NCI-H526 (cell line): ENCODE data around the gene PHLDB1.

Source experiments
- DNase-seq, 2 experiments: peaks; one replicate each; lab custom pipeline; 2025; lab: John Stamatoyannopoulos, UW

Gene PHLDB1

DNA sequence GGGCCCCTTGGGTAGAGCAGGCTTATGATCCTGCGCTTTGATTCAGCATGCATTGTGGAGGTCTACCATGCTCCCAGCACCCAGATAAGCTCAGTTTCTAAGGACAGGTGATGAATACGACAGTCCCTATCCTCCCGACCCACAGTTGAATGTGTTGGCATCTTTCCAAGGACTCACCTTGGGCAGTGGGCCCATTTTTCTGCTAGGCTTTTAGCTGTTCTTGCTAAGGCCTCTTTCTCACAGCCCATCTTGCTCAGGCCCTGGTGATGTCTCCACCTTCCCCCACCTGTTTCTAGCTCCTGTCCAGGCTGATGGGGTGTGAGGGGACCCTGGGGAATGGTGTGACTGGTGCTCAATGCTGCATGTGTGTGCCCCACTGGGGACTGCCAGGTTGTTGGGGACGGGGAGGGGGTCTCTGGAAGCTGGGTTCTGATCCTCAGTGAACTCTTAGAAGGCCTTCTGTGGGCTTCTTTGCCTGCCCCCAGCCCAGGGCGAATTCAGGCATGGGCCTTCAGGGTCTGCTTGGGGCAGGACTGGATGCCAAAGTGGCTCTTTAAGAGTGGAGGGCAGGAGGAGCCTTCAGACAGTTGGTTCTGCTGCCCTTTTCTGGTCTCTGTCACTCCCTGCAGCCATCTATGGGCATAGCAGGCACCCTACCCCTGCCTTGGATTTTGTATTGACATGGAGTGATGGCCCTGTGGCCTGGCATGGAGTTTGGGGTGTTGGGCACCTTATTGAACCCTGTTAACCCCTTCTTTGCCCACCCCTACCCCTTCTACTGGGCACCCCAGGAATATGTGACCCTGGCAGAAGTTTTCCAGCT lies 33.1 kb downstream of the PHLDB1 start:
- peak in 1 of 2 experiments; percentile 52 for DNase-seq

DNA sequence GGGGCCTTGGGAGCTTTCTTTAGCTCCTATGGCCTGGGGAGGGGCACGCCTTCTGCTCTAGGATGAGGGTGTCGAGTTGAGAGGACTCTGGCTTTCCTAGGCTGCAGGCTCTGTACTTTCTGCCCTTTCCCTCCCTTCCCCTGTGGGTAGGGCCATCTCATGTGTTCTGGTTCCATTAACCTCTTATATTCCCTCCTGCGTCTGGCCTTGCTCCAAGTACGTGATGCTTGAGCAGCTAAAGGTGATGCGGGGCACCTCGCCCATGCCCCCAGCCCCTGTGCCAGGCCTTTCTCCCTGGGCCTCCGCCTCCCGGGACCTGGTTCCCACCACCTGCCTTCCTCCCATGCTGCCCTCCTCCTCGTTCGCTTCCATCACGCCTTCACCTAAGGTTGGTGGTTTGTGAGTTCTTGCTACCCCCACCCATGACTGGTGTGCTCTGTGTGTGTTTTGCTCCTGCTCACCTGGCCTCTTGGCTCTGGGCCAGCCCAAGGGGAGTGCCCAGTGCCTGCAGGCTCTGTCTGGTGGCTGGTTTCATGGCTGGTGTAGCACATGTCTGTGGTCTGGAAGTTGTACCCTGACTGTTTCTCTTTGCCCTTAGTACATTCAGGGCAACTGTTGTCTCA lies 34.1 kb downstream of the PHLDB1 start:
- peak; percentile 81 to 94 for DNase-seq

DNA sequence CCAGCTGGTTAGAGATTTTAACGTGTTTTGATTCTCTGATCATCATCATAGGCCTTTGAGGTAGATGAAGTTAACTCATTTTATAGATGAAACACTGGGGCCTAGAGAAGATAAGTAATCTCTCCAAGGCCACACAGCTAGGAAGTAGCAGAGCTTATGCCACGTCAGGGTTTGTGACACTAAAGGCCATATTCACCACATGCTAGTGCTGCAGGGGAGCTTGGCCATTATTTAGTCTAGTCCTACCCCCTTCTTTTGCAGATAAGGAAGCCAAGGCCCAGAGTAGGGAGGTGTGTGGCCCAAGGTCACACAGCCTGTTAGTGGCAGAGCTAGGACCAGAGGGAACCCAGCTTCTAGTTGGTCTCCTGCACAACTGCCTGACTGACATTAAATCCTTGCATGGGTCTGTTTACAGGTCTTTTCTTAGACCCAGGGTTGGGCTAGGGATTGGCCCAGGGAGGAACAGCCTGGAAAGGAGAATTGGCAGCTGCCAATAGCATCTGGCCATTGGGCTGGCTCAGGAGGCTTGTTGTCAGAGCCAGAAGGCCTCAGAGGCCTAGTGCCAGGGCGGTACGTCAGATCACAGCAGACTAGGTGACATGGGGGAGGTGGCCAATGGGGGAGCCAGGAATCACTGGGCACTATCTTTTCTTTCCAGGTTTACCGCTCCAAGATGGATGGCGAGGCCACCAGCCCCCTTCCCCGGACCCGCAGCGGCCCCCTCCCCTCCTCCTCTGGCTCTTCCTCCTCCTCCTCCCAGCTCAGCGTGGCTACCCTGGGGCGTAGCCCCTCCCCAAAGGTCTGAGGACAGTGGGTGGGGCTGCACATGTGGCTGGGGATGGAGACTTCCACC lies 36.0 kb downstream of the PHLDB1 start:
- DNase-seq, result no peak

DNA sequence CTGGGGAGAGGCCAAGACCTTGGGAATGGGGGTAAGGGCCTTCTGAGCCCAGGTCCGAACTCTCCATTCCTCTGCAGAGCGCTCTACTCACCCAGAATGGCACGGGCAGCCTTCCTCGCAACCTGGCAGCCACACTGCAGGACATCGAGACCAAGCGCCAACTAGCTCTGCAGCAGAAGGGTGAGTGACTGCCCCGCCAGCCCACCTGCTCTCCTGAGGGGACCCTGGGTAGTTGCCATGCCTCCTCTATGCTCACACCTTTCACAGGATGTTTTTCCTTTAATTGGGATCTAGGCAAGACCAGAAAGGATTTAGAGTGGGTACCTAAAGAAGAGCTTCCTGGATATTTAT lies 36.6 kb downstream of the PHLDB1 start:
- no peak for DNase-seq

DNA sequence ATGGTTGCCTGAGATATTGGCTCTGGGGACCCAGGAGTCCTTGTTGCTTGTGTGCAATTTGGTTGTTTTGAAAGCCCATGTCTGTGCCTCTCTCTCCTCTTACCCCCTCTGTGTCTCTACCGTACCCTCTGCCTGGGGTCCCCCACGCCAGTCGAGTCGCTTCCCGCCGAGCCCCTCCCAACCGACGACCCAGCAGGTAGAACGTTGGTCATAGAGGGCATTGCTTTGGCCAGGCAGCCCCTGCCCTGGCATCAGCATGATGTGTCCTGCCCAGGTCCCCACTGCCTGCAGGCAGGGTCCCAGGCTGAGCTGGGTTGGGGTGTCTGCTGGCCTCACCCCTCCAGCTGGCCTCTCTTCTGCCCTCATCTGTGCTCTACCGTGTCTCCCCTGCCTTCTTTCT lies 37.1 kb downstream of the PHLDB1 start:
- no peak for DNase-seq

DNA sequence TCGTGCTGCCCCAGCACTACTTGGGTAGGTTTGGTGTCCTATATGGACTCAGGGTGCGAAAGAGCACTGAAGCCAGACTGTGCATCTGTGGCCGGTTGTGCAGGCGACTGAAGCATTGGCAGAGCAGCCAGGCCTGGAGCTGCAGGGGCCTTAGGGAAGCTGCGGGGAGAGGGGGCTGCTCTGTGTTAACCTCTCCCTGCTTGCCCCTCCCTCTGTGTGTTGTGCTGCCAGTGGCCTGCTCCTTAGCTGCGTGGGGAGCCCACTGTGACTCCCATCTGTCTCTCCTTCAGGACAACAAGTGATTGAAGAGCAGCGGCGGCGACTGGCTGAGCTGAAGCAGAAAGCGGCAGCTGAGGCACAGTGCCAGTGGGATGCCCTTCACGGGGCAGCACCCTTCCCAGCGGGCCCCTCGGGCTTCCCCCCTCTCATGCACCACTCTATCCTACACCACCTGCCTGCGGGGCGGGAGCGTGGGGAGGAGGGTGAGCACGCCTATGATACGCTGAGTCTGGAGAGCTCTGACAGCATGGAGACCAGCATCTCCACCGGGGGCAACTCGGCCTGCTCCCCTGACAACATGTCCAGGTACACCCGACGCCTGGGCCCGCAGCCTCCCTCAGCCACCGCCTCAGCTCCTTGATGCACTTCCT lies 37.8 kb downstream of the PHLDB1 start:
- no peak for DNase-seq

DNA sequence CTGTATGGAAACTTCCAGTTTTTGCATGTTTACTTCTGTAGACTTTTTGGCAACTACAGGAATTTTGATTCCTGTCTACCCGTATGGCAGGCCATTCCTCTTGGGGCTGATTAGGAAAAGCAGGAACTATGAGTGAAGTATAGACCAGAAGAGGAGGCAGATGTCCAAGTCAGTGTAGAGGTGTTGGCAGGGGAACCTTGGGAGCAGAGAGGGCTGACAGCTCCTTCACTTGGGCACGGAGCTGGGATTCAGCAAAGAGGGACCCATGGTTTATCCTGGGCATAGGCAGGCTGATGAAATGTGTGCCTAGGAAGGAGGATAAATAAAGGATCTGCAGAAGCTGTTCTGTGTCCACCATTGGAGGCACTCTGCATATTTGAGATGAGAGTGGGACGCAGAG lies 39.0 kb downstream of the PHLDB1 start:
- no peak for DNase-seq

DNA sequence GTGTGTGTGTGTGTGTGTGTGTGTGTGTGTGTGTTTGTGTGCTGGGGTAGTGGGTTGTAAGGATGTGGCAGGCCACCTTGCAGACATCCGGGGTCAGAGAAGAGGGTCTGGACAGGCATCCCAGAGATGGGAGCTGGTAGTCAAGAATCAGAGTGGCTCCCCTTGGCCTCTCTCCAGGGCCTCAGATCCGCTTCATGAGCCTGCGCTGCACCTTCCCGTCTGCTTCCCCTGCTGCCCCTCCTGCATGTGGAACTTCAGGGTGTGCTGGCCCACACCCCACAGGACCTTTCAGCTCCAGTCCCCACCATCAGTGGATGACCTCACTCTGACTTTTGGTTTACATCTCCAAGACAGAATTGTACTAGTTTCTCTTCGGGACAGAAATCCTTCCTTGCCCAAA lies 40.9 kb downstream of the PHLDB1 start:
- no peak for DNase-seq

DNA sequence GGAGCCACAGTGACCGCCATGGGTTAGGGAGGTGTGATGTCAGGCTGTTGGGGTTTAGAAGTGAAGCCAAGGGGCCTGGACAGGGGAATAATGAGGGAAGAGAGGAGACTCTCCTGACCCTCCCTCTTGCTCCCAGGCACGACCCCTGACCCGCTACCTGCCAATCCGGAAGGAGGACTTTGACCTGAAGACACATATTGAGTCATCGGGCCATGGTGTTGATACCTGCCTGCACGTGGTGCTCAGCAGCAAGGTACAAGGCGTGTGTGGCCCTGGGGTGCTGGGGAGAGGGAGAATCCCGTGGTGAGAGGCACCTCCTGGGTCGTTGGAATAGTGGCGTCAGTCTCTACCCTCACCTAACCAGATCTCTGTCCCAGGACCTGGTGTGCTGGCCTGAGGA lies 42.5 kb downstream of the PHLDB1 start:
- DNase-seq, result no peak

DNA sequence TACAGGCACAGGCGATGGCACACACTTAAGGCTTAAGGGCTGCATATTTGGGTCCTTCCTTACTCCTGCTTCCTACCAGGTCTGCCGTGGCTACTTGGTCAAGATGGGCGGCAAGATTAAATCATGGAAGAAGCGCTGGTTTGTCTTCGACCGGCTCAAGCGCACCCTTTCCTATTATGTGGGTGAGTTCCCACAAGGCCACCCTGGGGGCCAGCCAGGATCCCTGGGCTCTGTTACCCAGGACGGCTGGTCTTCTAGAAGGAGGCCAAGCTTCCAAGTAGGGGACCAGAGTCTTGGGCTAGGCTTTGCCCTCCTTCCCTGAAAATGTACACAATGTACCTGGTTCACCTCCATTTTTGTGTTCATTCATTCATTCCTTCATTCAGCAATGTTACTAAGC lies 43.0 kb downstream of the PHLDB1 start:
- DNase-seq, result no peak

DNA sequence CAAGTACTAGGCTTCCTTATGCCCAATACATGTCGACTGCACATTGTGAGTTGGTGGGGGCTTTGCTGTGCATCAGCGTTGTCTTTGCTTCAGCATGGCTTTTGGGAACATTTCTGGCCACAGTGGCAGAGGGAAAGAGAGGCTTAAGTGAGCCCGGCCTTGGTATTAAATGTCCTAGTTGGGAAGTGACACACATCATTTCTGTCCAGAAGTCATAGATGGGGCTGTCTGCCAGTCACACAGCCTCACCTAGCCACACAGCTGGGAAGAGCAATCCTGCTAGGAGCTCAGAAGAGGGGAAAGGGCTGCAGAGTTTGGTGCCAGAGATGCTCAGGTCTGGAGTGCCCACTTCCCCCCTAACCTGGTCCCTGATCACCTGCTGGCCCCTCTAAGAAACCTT lies 44.4 kb downstream of the PHLDB1 start:
- no peak for DNase-seq

DNA sequence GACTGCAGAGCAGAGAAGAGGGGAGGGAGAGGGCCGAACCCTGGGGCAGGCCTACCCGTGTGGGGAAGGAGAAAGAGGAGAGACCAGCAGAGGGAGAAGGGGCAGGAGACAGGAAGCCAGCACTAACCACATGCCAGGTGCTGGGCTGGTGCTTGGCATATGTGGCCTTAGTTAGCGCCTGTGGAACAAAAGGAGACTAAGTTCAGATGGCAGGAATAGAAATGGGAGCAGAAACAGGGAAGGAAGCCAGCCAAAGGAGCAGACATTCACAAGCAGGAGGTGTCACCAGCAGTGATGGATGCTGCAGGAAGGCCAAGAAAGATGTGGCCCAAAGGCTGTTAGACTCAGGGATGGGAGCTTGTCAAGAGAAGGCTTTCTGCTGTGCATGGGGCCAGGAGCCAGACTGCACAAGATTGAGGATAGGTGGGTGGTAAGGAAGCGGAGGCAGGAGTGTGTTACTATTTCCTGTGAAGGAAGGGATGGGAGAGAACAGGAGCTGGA lies 45.3 kb downstream of the PHLDB1 start:
- DNase-seq, result no peak

DNA sequence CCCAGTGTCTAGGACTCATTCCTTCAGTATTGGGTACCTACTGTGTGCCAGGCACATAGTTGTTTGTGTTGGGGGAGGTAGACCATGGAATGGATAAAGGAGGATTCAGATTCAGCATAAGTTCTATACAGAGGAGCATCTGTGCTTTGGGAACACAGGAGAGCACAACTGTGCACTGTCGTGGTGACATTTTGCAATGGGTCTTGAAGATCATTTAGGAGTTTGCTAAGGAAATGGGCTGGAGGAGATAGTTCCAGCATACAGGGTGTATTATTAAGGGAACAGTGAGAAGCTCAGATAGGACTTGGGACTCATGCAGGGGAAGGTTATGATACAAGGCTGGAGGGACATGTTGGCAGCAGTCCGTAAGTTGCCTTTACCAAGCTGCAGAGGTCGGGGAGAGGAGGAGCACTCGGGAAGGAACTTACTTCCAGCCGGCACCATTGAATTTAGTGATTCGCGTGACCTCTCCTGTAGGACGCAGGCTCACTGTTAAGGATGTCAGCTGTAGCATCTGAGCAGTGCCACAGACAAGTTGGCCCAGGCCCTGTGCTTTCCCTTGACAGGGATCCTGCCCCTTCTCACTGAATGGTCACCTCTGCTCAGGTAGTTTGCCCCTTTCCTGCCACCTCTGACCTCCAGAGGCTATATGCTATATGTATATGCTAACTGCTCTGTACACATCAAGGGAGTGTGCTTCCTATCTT lies 46.4 kb downstream of the PHLDB1 start:
- no peak for DNase-seq

DNA sequence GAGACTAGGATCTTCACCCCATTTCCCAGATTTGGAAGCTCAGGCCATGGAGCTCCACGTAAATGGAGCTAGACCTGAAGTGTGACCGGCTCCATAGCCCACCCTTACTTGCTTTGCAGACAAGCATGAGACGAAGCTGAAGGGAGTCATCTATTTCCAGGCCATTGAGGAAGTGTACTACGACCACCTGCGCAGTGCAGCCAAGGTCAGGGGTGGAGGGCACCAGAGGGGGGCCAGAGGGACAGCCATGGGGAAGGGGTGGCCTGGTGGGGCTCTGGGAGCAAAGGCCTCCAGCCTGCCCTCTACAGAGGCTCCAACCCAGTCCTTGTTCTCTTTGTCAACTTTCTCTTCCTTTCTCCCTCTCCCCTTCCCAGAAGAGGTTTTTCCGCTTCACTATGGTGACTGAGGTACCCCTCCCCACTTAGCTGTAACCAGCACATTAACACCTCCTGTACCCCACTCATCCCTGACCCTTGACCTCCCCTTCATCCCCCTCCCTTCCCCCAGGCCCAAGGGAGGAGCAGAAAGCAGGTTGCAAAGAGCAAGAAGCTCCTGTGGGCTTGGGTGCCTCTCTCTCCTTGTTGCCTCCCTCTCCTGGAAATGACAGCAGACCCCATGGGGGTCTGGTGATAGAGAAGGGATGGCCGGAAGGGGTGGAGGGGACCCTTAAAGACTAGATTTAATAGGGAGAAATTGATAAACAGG lies 48.2 kb downstream of the PHLDB1 start:
- DNase-seq, result no peak

DNA sequence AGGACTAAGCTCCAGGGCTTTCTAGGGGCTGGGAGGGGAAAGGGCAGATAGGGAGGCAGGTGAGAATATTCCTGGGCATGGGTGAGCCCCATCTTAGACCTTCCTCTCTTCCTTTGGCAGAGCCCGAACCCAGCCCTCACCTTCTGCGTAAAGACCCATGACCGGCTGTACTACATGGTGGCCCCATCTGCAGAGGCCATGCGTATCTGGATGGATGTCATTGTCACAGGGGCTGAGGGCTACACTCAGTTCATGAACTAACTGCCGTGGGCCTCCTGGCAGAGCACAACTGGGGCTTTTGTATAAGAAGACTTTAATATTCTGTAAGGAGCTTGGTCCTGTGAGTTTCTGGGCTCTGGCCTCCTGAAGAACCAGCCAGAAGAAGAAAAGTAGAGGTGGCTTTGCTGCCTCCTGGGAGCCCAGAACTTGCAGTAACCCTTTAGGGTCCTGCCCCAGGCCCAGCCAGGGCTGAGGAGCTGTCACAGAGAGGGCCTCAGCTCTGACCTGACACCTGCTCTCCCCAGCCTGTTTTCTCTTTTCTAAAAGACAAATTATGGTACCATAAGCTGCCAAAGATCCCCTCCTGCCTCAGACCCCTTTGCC lies 49.2 kb downstream of the PHLDB1 start:
- DNase-seq, result no peak

DNA sequence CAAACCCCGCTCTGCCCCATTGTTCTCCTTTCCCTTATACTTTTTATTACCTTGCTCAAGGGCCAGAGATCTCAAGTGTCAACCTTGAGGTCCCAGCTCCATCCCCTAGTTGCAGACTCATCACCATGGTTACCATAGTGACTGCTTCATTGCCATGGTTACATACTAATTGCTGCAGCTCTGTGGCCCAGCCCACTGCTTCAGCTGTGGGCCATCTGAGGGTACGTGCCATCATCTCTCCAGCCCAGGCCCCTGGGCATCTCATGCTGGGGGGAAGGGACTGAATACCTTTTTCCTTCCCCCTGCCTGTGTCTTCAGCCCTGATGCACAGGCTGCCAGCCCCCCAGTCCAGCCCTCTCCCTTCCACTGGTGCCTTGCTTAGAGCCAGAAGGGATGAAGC lies 49.8 kb downstream of the PHLDB1 start:
- no peak for DNase-seq

DNA sequence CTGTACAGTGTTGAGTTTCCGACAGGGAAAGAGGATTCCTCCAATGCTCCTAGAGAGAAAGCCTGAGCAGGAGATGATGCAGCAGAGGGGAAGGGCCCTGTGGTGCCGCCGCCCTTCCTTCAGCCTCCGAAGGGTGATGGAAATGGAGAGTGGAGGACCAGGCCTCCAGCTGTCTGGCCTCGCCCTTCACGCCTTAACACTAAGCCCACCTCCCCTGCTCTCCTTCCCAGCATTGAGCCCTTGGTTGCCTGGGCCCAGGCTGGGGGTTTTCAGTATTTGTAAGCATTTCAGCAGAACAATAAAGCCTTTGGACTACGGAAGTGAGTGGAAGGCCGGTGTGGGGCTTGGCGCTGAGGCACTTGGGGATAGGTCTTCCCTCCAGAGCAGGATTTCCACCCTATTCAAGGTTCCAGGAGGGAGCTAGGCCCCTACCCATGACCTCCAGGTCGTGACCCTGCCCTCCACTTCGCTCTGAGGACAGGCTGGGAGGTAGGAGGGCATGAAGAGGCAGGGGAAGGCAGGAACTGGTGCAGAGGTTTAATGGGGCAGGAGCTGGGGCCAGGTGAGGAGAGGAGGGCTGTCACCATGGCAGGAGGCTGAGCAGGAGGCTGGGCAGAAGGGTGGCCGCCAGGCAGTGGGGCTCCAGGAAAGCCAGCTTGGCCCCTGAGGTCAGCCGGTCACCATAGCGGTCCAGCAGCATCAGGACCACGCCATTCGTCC lies 50.5 kb downstream of the PHLDB1 start:
- no peak for DNase-seq

DNA sequence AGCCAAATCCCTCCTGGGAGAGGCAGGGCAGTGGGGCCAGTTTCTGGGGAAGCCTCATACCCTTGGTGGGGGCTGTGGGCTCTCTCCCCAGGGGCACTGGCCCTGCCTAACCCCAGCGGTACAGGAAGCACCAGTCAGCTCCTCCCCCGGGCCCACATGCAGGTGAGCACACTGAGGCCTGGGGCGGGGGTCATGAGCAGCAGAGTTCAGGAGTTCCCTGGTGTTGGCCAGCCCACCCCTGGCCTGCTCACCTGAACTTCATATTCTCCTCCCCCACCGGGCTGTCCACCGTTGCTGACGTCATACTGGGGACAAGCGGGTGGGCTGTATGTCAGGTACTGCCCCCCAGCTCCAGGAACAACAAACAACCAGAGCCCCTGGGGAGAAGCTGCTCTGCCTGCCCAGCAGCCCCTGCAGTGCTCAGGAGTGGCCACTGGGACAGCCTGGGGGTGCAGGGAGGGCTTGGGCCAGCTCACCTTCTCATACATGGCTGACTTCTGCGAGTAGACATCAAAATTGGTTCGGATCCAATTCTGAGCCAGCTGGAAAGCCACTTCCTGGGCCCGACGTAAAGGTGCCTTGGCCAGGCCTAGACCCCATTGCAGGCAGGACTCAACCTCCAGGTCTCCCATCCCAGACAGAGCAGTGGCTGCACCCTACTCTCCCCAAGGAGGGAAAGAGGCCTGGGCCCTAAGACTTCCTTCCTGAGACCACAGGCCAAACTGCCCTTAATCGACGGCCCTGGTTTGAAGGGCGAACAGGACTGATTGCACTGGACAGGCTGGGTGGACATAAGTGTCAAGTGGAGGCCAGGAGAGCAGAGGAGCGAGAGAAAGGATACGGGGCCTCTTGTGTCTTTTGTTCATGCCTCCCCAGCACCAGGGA lies 51.3 kb downstream of the PHLDB1 start:
- no peak for DNase-seq
